ENCODE data around the gene CEP128. TPM values are rescaled to one million over a fixed set of nuclear protein-coding genes. Genes with fewer than 3 reads are reported as not detected.

CEP128 gene
- total RNA-seq, 2 experiments from 2014 or later, result 71.9 to 137 TPM

DNA sequence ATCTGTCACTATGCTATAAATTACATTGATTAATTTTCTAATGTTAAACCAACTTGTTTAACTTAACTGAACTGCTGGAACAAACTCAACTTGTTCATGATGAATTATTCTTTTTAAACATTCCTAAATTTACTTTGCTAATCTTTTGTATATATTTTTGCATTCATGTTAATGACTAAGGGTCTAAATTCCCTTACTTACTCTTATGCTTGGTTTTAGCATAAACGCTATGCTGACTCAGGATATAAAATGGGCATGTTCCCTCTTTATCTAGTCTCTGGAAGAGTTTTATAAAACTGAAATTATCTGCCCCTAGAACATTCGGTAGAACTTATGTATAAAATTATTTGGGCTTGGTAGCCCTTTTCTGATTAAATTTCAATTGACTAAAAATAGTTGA is 387.4 kb downstream of the CEP128 start:
- TF ChIP-seq, protein P1, sequence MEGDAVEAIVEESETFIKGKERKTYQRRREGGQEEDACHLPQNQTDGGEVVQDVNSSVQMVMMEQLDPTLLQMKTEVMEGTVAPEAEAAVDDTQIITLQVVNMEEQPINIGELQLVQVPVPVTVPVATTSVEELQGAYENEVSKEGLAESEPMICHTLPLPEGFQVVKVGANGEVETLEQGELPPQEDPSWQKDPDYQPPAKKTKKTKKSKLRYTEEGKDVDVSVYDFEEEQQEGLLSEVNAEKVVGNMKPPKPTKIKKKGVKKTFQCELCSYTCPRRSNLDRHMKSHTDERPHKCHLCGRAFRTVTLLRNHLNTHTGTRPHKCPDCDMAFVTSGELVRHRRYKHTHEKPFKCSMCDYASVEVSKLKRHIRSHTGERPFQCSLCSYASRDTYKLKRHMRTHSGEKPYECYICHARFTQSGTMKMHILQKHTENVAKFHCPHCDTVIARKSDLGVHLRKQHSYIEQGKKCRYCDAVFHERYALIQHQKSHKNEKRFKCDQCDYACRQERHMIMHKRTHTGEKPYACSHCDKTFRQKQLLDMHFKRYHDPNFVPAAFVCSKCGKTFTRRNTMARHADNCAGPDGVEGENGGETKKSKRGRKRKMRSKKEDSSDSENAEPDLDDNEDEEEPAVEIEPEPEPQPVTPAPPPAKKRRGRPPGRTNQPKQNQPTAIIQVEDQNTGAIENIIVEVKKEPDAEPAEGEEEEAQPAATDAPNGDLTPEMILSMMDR (conservative IDR thresholded peaks at IDR 0.05; ENCODE audit: low read length), result no peak
- no peak for TF ChIP-seq EZH2phosphoT487 (IDR thresholded peaks at IDR 0.05; ENCODE audit: borderline replicate concordance, low read depth, low read length)
- Histone ChIP-seq H3K4me2 (ENCODE audit: low read length) (no peak overlapping the region), H3K79me2 (ENCODE audit: insufficient read depth, low read depth, low read length) (no peaks in the 10 kb centered on the region), H3K36me3 (ENCODE audit: insufficient read depth, low read length) (no peaks in the 10 kb centered on the region), H4K20me1 (ENCODE audit: insufficient read depth, low read length) (no peaks in the 10 kb centered on the region), H3K9me3 (ENCODE audit: low read length) (no peaks in the 10 kb centered on the region), H3K4me1 (ENCODE audit: insufficient read depth, low read length, poor library complexity, severe bottlenecking) (no peaks in the 10 kb centered on the region), H3K9me2 (ENCODE audit: insufficient read depth, low read length) (no peaks in the 10 kb centered on the region), H3K27ac (ENCODE audit: low read depth, low read length, poor library complexity, severe bottlenecking) (no peak overlapping the region), H3K4me3 (ENCODE audit: low read depth, low read length, poor library complexity, severe bottlenecking) (no peak overlapping the region), H2AFZ (ENCODE audit: low read length) (no peak overlapping the region)
- intact Hi-C loops (cut with micrococcal nuclease; ENCODE audit: unreplicated experiment), result no loop called here
- BruUV-seq (replicated peaks), result no TSS peak
- ChIA-PET CTCF (ENCODE audit: unreplicated experiment) (no interaction called here), POLR2A (interaction anchor here (0.6 kb wide), 1 partner anchor 216 kb away, joined by 3 read pairs; no protein-coding TSS in a partner anchor)
- DNase-seq (ENCODE audit: low spot score), result no peak

DNA sequence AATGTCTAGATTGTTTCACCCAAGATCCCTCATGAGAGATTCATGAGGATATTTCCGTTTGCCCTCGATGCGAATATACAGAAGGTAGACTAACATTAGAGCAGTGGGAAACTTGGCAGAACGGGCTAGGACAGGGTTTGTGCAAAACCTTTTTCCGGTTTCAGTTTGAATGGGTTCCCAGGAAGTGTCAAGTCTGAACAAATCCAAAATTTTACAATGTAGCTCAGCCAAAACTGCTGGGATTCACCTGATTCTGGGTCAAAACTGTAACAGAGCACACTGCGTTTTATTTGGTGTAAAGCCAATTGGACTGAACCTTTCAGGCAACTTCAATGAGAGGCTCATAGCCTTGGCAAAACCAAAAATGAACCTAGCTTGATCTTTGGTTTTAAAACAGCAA is 392.4 kb downstream of the CEP128 start:
- no peaks in the 10 kb centered on the region for H3K9me3 ChIP-seq (ENCODE audit: low read length)
- no peaks in the 10 kb centered on the region for H3K9me2 ChIP-seq (ENCODE audit: insufficient read depth, low read length)
- POLR2A ChIA-PET, result interaction anchor here (1.6 kb wide), 1 partner anchor 323 kb away, joined by 3 read pairs; no protein-coding TSS in a partner anchor
- intact Hi-C loops (cut with micrococcal nuclease; ENCODE audit: unreplicated experiment), result no loop called here
- no peaks in the 10 kb centered on the region for H3K4me1 ChIP-seq (ENCODE audit: insufficient read depth, low read length, poor library complexity, severe bottlenecking)
- H2AFZ ChIP-seq (ENCODE audit: low read length), result no peak overlapping the region
- no peak overlapping the region for H3K4me3 ChIP-seq (ENCODE audit: low read depth, low read length, poor library complexity, severe bottlenecking)
- no peak for TF ChIP-seq EZH2phosphoT487 (IDR thresholded peaks at IDR 0.05; ENCODE audit: borderline replicate concordance, low read depth, low read length)
- TF ChIP-seq, protein P1 (conservative IDR thresholded peaks at IDR 0.05; ENCODE audit: low read length), result no peak
- no peak overlapping the region for H3K27ac ChIP-seq (ENCODE audit: low read depth, low read length, poor library complexity, severe bottlenecking)
- no peaks in the 10 kb centered on the region for H3K36me3 ChIP-seq (ENCODE audit: insufficient read depth, low read length)
- no peaks in the 10 kb centered on the region for H4K20me1 ChIP-seq (ENCODE audit: insufficient read depth, low read length)
- CTCF ChIA-PET (ENCODE audit: unreplicated experiment), result no interaction called here
- H3K79me2 ChIP-seq (ENCODE audit: insufficient read depth, low read depth, low read length), result no peaks in the 10 kb centered on the region
- BruUV-seq (replicated peaks), result no TSS peak
- no peak overlapping the region for H3K4me2 ChIP-seq (ENCODE audit: low read length)
- no peak for DNase-seq (ENCODE audit: low spot score)

DNA sequence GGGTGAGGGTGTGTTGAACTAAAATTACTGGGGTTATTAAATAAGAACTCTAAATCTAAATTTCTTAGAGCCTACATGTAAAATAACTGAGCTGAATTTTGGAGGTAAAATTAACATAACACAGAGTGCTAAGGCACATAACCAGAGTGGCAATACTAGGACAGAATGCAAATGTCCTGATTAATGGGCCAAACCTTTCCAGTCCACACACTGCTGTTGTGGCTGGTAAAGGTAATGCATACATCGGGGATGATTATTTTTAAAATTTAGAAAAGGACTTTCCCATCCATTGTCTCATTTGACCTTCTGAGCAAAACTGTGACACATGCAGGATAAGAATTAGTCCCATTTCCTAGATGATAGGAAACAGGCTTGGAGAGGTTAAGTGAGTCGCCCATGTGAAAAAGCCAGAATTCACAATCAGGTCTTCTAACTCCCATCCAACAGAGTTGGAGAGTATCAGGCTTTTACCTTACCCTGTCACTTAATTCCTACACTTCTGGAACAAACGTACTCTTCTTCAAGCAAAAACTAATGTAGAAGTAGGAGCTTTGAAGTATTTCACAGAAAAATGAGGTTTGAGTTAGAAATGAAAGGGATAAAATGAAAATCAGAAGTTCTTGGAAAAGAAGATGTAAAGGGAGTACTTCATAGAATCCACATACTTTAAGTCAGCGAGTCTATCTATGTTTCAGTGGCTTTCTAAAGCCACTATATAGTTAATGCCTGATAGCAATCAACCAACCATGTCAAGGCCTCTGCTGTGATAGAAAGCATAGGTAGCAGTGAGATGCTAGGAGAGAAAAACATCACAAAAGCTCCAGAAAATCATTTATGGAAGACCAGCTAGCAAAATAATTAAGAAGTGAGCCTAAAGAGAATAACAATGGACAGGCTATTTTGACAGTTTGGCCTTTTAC is 395.3 kb downstream of the CEP128 start:
- no peak overlapping the region for H3K4me3 ChIP-seq (ENCODE audit: low read depth, low read length, poor library complexity, severe bottlenecking)
- no peaks in the 10 kb centered on the region for H4K20me1 ChIP-seq (ENCODE audit: insufficient read depth, low read length)
- DNase-seq (ENCODE audit: low spot score), result no peak
- H3K27ac ChIP-seq (ENCODE audit: low read depth, low read length, poor library complexity, severe bottlenecking), result no peak overlapping the region
- BruUV-seq (replicated peaks), result no TSS peak
- no peaks in the 10 kb centered on the region for H3K36me3 ChIP-seq (ENCODE audit: insufficient read depth, low read length)
- H3K9me3 ChIP-seq (ENCODE audit: low read length), result no peaks in the 10 kb centered on the region
- no peak overlapping the region for H2AFZ ChIP-seq (ENCODE audit: low read length)
- no peak for TF ChIP-seq EZH2phosphoT487 (IDR thresholded peaks at IDR 0.05; ENCODE audit: borderline replicate concordance, low read depth, low read length)
- TF ChIP-seq, protein P1 (conservative IDR thresholded peaks at IDR 0.05; ENCODE audit: low read length), result no peak
- no peaks in the 10 kb centered on the region for H3K79me2 ChIP-seq (ENCODE audit: insufficient read depth, low read depth, low read length)
- ChIA-PET POLR2A (no interaction called here), CTCF (ENCODE audit: unreplicated experiment) (no interaction called here)
- intact Hi-C loops (cut with micrococcal nuclease; ENCODE audit: unreplicated experiment), result no loop called here
- no peak overlapping the region for H3K4me2 ChIP-seq (ENCODE audit: low read length)
- no peaks in the 10 kb centered on the region for H3K4me1 ChIP-seq (ENCODE audit: insufficient read depth, low read length, poor library complexity, severe bottlenecking)
- H3K9me2 ChIP-seq (ENCODE audit: insufficient read depth, low read length), result no peaks in the 10 kb centered on the region

Measured in OCI-LY7 (cell line).